ENCODE measurements around the gene FOXD3. TPM values are rescaled to one million over a fixed set of nuclear protein-coding genes. Genes with fewer than 3 reads are reported as not detected.

The FOXD3 gene
- total RNA-seq = 1 to 10 TPM in 3 of 4 donors, not detected in 1; 1.3 to 4.2 (median 2.0) TPM

- peak within 1 kb of the TSS; percentile 23 for H3K4me3 ChIP-seq (ENCODE audit: low read depth, poor library complexity, severe bottlenecking)
- TF ChIP-seq POLR2A (IDR thresholded peaks at IDR 0.05) (no peak), CTCF (IDR thresholded peaks at IDR 0.05) (no peak)
- DNase-seq (ENCODE audit: low spot score in 2 of 2) = peak; percentile 48 to 90
- intact Hi-C loops (cut with DNase I; ENCODE audit: low total_unique reads) = no loop called here
- 0% methylated on average over 14 to 64 of the region's 85 CpGs for WGBS, 2 donors
These were observed at the start of gene FOXD3 for GRCh38 chr1:63322114-63322943. TSS of gene FOXD3 (plus strand) at chr1:63322567. CDS start at chr1:63323059, 492 bp downstream.

- H3K4me3 ChIP-seq (ENCODE audit: low read depth, poor library complexity, severe bottlenecking) = no peak overlapping the region
- intact Hi-C loops (cut with DNase I; ENCODE audit: low total_unique reads) = no loop called here
- WGBS, 2 donors = 83 to 95% methylated on average over 2 of the region's 2 CpGs
- TF ChIP-seq CTCF (IDR thresholded peaks at IDR 0.05) (no peak), POLR2A (IDR thresholded peaks at IDR 0.05) (no peak)
- DNase-seq (ENCODE audit: low spot score in 2 of 2) = no peak
These were observed 49.6 kb upstream of the FOXD3 start for GRCh38 chr1:63272811-63273210.

DNA sequence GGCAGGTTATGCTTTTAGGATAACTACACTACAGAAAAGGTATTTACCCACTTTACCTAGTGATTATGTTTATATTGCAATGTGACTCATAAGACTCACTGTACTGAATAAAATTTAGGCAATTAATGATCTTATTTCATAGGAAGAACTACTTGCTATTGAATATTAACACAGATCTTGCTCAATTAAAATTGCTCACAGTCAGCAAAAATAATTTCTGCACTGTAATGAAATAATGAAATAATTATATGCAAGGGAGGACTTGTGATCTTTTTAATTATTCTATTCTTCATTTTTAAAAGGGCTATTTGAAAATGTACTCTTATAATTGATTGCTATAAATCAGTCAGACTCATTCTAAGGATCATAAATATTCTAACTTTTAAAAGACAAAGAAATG lies 48.0 kb upstream of the FOXD3 start:
- no peak overlapping the region for H3K4me3 ChIP-seq (ENCODE audit: low read depth, poor library complexity, severe bottlenecking)
- DNase-seq (ENCODE audit: low spot score in 2 of 2) = no peak
- TF ChIP-seq CTCF (IDR thresholded peaks at IDR 0.05) (no peak), POLR2A (IDR thresholded peaks at IDR 0.05) (no peak)
- intact Hi-C loops (cut with DNase I; ENCODE audit: low total_unique reads) = no loop called here

GRCh38 chr1:63274979-63275378 lies 47.4 kb upstream of the FOXD3 start:
- 39 to 42% methylated on average over 2 of the region's 2 CpGs for WGBS, 2 donors
- no peak overlapping the region for H3K4me3 ChIP-seq (ENCODE audit: low read depth, poor library complexity, severe bottlenecking)
- intact Hi-C loops (cut with DNase I; ENCODE audit: low total_unique reads) = no loop called here
- no peak for DNase-seq (ENCODE audit: low spot score in 2 of 2)
- TF ChIP-seq CTCF (IDR thresholded peaks at IDR 0.05) (no peak), POLR2A (IDR thresholded peaks at IDR 0.05) (no peak)

DNA sequence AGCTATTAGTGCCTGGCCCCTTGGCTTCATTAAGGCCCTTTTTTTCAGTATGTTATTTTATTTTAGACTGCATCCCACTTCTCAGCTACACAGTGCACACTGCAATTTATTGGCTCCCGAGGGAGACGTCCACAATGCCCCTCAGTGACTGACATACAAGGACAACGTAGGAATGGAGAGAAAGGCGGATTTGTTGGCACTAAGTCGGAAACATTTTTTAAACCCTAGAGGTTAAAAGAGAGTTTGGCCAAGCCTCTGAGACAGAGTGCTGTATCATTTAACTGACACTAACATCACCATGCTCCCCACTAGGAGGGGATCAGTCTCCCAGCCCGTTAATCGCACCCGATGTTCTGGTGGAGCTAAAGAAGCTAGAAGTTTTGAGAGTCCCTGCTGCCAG lies 45.7 kb upstream of the FOXD3 start:
- no peak for DNase-seq (ENCODE audit: low spot score in 2 of 2)
- 46 to 63% methylated on average over 8 of the region's 8 CpGs for WGBS, 2 donors
- intact Hi-C loops (cut with DNase I; ENCODE audit: low total_unique reads) = no loop called here
- H3K4me3 ChIP-seq (ENCODE audit: low read depth, poor library complexity, severe bottlenecking) = no peak overlapping the region
- TF ChIP-seq CTCF (IDR thresholded peaks at IDR 0.05) = no peak
